HG03442 (cell line): Measurements from ENCODE around the gene MYLK2.

Experiments
- ATAC-seq: cut with Tn5 transposase; IDR thresholded peaks from one replicate; pipeline ENCODE4 v1.9.1; 2021; ENCODE audit warnings: mild to moderate bottlenecking, moderate library complexity; ENCODE audit not compliant: unreplicated experiment

The MYLK2 gene

DNA sequence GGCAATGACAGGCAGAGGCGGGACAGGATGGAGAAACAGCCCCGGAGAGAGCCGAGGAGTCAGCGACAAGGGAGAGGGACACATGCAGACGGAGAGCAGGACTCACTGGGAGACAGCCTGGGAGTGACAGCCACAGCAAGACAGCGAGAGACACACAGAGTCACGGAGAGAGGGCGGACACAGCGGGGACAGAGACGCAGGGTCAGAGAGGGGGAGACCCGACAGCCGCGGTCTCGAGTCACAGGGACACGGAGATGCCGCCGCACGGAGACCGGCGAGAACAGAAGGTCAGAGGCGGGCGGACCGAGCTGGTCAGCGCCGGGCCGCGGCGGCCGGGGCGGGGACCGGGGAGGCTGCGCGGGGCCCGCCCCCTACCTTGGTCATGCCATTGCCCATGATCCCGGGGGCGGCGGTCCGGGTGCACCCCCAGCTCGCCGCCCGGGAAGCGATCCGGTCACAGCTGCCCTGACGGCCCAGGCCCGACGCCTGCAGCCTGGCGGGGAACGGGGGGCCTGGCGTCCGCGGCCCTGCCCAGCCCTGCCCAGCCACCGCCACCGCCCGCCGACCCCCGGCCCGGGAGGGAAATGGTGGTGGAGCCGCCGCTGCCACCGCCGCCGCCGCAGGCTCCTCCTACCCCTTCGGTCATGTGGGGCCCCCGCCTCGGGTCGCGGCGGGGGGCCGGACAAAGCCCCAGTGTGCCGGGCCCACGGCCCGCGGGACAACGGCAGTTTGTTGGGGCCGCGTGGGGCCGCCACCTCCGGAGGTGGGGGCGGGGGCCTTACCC is 51.0 kb downstream of the MYLK2 start, which contains the start of the genes DUSP15 and TTLL9:
Gene DUSP15, minus strand, starts transcription at position 586 of the 784 bp plus-strand sequence. Its CDS starts 190 bp downstream, at position 396.
Gene TTLL9, plus strand, starts transcription at position 693 of the 784 bp plus-strand sequence. CDS start 493 bp downstream, outside the sequence.
- ATAC-seq = no peak

DNA sequence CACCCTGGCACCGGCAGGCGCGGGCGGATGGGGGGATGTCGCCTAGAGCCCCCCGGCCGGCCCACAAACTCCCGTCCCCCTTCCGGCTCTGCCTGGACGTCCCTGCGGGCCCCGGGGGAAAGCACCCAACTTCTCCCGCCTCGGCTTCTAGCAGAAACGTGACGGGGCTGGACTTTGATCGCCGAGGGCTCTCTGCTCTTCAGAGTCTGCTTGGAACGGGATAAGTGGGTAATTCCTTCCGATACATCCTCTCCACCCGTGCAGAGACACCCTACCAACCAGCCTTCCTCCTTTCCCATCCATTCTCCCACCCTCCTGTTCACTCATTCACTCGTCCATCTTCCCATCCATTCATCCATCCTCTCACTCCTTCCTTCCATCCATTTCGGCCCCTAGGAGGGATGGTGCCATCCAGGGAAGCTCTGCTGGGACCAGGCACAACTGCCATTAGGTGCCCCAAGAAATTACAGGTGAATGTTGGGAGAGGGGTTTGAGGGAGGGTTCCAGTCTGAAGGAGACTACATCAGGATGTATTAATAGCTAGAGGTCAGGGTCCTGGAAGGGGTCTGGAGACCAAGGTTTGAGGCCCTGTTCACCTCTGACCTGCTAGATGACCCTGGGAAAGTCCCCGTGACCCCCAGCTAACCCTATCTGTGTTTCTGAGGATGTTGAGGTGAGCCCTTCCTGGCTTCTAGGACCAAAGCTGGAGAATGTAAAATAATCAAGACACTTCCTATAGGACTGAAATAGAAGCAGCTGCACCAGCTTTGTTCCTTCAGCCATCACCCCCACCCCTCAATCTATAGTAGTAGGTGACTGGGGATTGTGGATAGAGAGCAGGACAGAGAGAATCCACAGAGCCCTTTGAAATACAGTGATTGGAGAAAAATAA is 51.8 kb downstream of the MYLK2 start:
- no peak for ATAC-seq

- no peak for ATAC-seq
Measured at GRCh38 chr20:31871618-31871954, 52.4 kb downstream of the MYLK2 start.

DNA sequence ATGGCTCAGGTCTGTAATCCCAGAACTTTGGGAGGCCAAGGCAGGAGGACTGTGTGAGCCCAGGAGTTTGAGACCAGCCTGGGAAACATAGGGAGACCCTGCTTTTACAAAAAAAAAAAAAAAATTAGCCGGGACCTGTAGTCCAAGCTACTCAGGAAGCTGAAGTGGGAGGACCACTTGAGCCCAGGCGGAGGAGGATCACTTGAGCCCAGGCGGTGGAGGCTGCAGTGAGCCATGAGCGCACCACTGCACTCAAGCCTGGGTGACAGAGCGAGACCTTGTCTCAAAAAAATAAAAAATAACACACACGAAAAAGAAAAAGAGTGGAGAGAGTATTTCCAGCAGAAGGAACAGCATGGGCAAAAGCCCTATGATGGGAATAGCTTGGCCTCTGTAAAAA is 53.2 kb downstream of the MYLK2 start:
- no peak for ATAC-seq

GRCh38 chr20:31875671-31876070 is 56.5 kb downstream of the MYLK2 start:
- ATAC-seq = no peak

GRCh38 chr20:31877684-31878083 is 58.5 kb downstream of the MYLK2 start:
- ATAC-seq = no peak

- ATAC-seq = peak; percentile 91
Measured at GRCh38 chr20:31879143-31879987, 60.2 kb downstream of the MYLK2 start.

DNA sequence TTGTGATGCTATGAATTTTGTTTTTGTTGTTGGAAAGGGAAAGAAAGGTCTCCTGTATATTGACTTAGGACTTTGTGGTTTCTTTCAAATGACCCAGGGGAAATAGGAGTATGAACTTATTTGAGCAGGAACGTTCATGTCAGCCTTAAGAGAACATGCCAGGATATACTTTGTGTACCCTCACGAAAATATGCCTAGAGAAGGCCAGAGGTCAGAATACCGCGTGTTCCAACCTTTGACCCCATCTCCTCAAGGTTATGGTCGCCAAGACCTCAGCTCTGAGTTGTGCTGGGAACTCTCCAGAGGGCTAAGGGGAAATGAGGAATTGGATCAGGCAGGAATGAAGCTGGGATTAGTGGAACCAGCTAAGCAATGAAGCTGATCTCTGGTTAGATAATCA is 62.8 kb downstream of the MYLK2 start:
- ATAC-seq = no peak

GRCh38 chr20:31883829-31884228 is 64.7 kb downstream of the MYLK2 start:
- no peak for ATAC-seq
